ENCODE results near the gene GRID1. TPM values are rescaled to one million over a fixed set of nuclear protein-coding genes. Genes with fewer than 3 reads are reported as not detected.

GRID1 gene
- total and polyA plus RNA-seq, 10 donors = 0.06 to 0.42 (median 0.15) TPM; not detected in 4

- DNase-seq = peak; percentile 38
- Histone ChIP-seq H3K27ac (no peak overlapping the region), H3K9me3 (no peaks in the 10 kb centered on the region), H3K4me1 (no peaks in the 10 kb centered on the region), H3K36me3 (no peaks in the 10 kb centered on the region), H3K27me3 (replicated peaks in 1 of 7) (peaks cover 0 to 23% (median 0%) of the 10 kb centered on the region in 7 donors), H3K4me3 (no peak overlapping the region)
- intact Hi-C loops (cut with DNase I; ENCODE audit: low total_unique reads) = no loop called here
- TF ChIP-seq POLR2A (IDR thresholded peaks at IDR 0.05) = no peak
- TF ChIP-seq POLR2AphosphoS5 (IDR thresholded peaks at IDR 0.05) = no peak
- TF ChIP-seq, protein P1, sequence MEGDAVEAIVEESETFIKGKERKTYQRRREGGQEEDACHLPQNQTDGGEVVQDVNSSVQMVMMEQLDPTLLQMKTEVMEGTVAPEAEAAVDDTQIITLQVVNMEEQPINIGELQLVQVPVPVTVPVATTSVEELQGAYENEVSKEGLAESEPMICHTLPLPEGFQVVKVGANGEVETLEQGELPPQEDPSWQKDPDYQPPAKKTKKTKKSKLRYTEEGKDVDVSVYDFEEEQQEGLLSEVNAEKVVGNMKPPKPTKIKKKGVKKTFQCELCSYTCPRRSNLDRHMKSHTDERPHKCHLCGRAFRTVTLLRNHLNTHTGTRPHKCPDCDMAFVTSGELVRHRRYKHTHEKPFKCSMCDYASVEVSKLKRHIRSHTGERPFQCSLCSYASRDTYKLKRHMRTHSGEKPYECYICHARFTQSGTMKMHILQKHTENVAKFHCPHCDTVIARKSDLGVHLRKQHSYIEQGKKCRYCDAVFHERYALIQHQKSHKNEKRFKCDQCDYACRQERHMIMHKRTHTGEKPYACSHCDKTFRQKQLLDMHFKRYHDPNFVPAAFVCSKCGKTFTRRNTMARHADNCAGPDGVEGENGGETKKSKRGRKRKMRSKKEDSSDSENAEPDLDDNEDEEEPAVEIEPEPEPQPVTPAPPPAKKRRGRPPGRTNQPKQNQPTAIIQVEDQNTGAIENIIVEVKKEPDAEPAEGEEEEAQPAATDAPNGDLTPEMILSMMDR (IDR thresholded peaks at IDR 0.05 in 8 of 11, conservative IDR thresholded peaks at IDR 0.05 in 3 of 11) = no peak
- 66 to 81% (median 68%) methylated on average over 5 of the region's 5 CpGs for WGBS, 5 donors
Measured at GRCh38 chr10:86325158-86325557, 41.4 kb downstream of the GRID1 start.

GRCh38 chr10:86321568-86321967 is 45.0 kb downstream of the GRID1 start:
- DNase-seq = peak; percentile 37
- WGBS, 5 donors = 81 to 95% (median 88%) methylated on average over 5 of the region's 5 CpGs
- Histone ChIP-seq H3K4me1 (no peaks in the 10 kb centered on the region), H3K36me3 (no peaks in the 10 kb centered on the region), H3K27ac (no peak overlapping the region), H3K27me3 (replicated peaks in 1 of 7) (peaks cover 0 to 48% (median 0%) of the 10 kb centered on the region in 7 donors), H3K9me3 (no peaks in the 10 kb centered on the region), H3K4me3 (no peak overlapping the region)
- no peak for TF ChIP-seq POLR2AphosphoS5 (IDR thresholded peaks at IDR 0.05)
- TF ChIP-seq POLR2A (IDR thresholded peaks at IDR 0.05) = no peak
- TF ChIP-seq, protein P1 (IDR thresholded peaks at IDR 0.05 in 8 of 11, conservative IDR thresholded peaks at IDR 0.05 in 3 of 11) = no peak
- intact Hi-C loops (cut with DNase I; ENCODE audit: low total_unique reads) = no loop called here

DNA sequence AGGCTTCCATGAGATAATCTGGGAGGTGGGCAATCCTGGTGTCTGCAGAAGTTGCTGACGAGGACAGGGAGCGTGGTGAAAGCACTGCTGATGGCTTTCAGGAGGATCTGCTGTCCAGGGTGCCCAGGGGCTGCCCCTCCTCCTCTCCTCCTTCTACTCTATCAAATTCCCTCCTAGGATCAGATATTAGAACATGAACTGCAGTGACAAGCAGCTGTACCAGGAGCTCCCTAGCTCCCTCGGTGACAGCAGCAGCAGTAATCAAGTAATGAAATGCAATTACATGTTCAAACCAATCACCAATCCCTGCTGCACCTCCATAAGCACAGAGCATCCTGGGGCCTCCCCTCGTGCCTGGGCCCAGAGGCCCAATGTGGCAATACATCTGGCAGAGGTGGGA is 46.9 kb downstream of the GRID1 start:
- TF ChIP-seq, protein P1 (IDR thresholded peaks at IDR 0.05 in 8 of 11, conservative IDR thresholded peaks at IDR 0.05 in 3 of 11) = no peak
- TF ChIP-seq POLR2A (IDR thresholded peaks at IDR 0.05) (no peak), POLR2AphosphoS5 (IDR thresholded peaks at IDR 0.05) (no peak)
- WGBS, 5 donors = 58 to 77% (median 73%) methylated on average over 4 of the region's 4 CpGs
- H3K27ac ChIP-seq = no peak overlapping the region

GRCh38 chr10:86317949-86318725 is 48.5 kb downstream of the GRID1 start:
- Histone ChIP-seq H3K36me3 (no peaks in the 10 kb centered on the region), H3K4me1 (no peaks in the 10 kb centered on the region), H3K4me3 (no peak overlapping the region), H3K9me3 (no peaks in the 10 kb centered on the region), H3K27ac (no peak overlapping the region), H3K27me3 (replicated peaks in 1 of 7) (peaks cover 0 to 44% (median 0%) of the 10 kb centered on the region in 7 donors)
- peak; percentile 50 for DNase-seq
- WGBS, 5 donors = 65 to 83% (median 71%) methylated on average over 4 of the region's 4 CpGs
- intact Hi-C loops (cut with DNase I; ENCODE audit: low total_unique reads) = no loop called here
- TF ChIP-seq POLR2A (IDR thresholded peaks at IDR 0.05) (no peak), POLR2AphosphoS5 (IDR thresholded peaks at IDR 0.05) (no peak)
- TF ChIP-seq, protein P1 (IDR thresholded peaks at IDR 0.05 in 8 of 11, conservative IDR thresholded peaks at IDR 0.05 in 3 of 11) = no peak

More for the DNA sequence above, 46.9 kb downstream of the GRID1 start:
- peak; percentile 29 for DNase-seq
- Histone ChIP-seq H3K4me1 (no peaks in the 10 kb centered on the region), H3K27me3 (replicated peaks in 1 of 7) (peaks cover 0 to 48% (median 0%) of the 10 kb centered on the region in 7 donors), H3K4me3 (no peak overlapping the region), H3K36me3 (no peaks in the 10 kb centered on the region), H3K9me3 (no peaks in the 10 kb centered on the region)
- intact Hi-C loops (cut with DNase I; ENCODE audit: low total_unique reads) = no loop called here
